Neural cell (in vitro differentiated cells): ENCODE results near the gene DCDC1.

ENCODE experiments used
- CTCF ChIP-seq: fragments of 450-650 bp; IDR thresholded peaks from 2 replicates; pipeline ENCODE4 v1.5.1; 2014; ENCODE audit warnings: antibody characterized with exemption, mild to moderate bottlenecking, moderate library complexity; ENCODE audit not compliant: poor library complexity, severe bottlenecking
- RAD21 ChIP-seq: fragments of 450-650 bp; conservative IDR thresholded peaks from 2 replicates; pipeline ENCODE4 v1.6.1; 2014; ENCODE audit warnings: antibody characterized with exemption, mild to moderate bottlenecking, moderate library complexity
- REST ChIP-seq: IDR thresholded peaks from 2 replicates; pipeline ENCODE4 v1.6.1; 2012; ENCODE audit warnings: borderline replicate concordance
- TAF1 ChIP-seq: IDR thresholded peaks from 2 replicates; pipeline ENCODE4 v1.6.1; 2012; ENCODE audit warnings: low read depth

GRCh38 chr11:31361743-31362142, 7.8 kb downstream of the DCDC1 start:
- TF ChIP-seq CTCF: no peak
- TF ChIP-seq REST: no peak
- no peak for TF ChIP-seq TAF1
- no peak for TF ChIP-seq RAD21
